Measurements from ENCODE around the gene TMC6.
"Not testable (repeated sequence)": the region's sequence is repeated elsewhere in the genome, so short reads cannot be mapped to it uniquely, and the experiment has no call there.

TMC6 gene

GRCh38 chr17:78107976-78108725 is 20.4 kb downstream of the TMC6 start:
- DNase-seq, result no peak

- DNase-seq, result no peak
Observed at GRCh38 chr17:78107457-78107856, 21.1 kb downstream of the TMC6 start.

- DNase-seq, result no peak
Observed at GRCh38 chr17:78106211-78106610, 22.3 kb downstream of the TMC6 start.

GRCh38 chr17:78105551-78105950 is 23.0 kb downstream of the TMC6 start:
- DNase-seq, result no peak

GRCh38 chr17:78105101-78105500 is 23.5 kb downstream of the TMC6 start:
- no peak for DNase-seq

- DNase-seq, result no peak
Observed at GRCh38 chr17:78104540-78104941, 24.0 kb downstream of the TMC6 start.

- DNase-seq, result no peak
Observed at GRCh38 chr17:78103311-78103710, 25.2 kb downstream of the TMC6 start.

GRCh38 chr17:78101542-78101941 is 27.0 kb downstream of the TMC6 start:
- no peak for DNase-seq

GRCh38 chr17:78101112-78101511 is 27.4 kb downstream of the TMC6 start:
- DNase-seq, result no peak

GRCh38 chr17:78096093-78096492 is 32.5 kb downstream of the TMC6 start:
- no peak for DNase-seq

GRCh38 chr17:78095035-78095434 is 33.5 kb downstream of the TMC6 start:
- DNase-seq, result no peak

GRCh38 chr17:78092794-78093324 is 35.7 kb downstream of the TMC6 start:
- no peak for DNase-seq

GRCh38 chr17:78089576-78090281 is 38.8 kb downstream of the TMC6 start:
- no peak for DNase-seq

GRCh38 chr17:78088529-78088928 is 40.0 kb downstream of the TMC6 start:
- DNase-seq, result no peak

GRCh38 chr17:78086740-78087139 is 41.8 kb downstream of the TMC6 start:
- DNase-seq, result no peak

- DNase-seq, result no peak
Observed at GRCh38 chr17:78082988-78083387, 45.6 kb downstream of the TMC6 start.

GRCh38 chr17:78082355-78082872 is 46.1 kb downstream of the TMC6 start:
- DNase-seq, result not testable (repeated sequence)

GRCh38 chr17:78081551-78081950 is 47.0 kb downstream of the TMC6 start:
- DNase-seq, result no peak

GRCh38 chr17:78079253-78079652 is 49.3 kb downstream of the TMC6 start:
- no peak for DNase-seq

- DNase-seq, result no peak
Observed at GRCh38 chr17:78075545-78075944, 53.0 kb downstream of the TMC6 start.

GRCh38 chr17:78075011-78075410 is 53.5 kb downstream of the TMC6 start:
- DNase-seq, result no peak

- DNase-seq, result no peak
Observed at GRCh38 chr17:78072961-78073360, 55.6 kb downstream of the TMC6 start.

GRCh38 chr17:78069695-78070094 is 58.9 kb downstream of the TMC6 start:
- DNase-seq, result no peak

GRCh38 chr17:78066976-78067375 is 61.6 kb downstream of the TMC6 start:
- DNase-seq, result not testable (repeated sequence)
